Endothelial cell of umbilical vein (primary cell): ENCODE data around the gene MTMR6. TPM values are rescaled to one million over a fixed set of nuclear protein-coding genes. Genes with fewer than 3 reads are reported as not detected.

ENCODE experiments used
- BruUV-seq: library from RNA; stranded (reverse); fragments of 400-500 nt; replicated peaks from 2 replicates; lab custom pipeline; 2021; lab: Mats Ljungman, UMichigan
- CTCF ChIA-PET: fragments of 300-600, 350-600 bp; sonication (Branson Sonifier 250); formaldehyde crosslinking; loops from one replicate; lab custom pipeline; 2021; ENCODE audit warnings: antibody characterized with exemption, inconsistent platforms; lab: Charles Lee
- POLR2A ChIA-PET: fragments of 300-600, 350-600 bp; sonication (Branson Sonifier 250); formaldehyde crosslinking; loops from one replicate; lab custom pipeline; 2021; ENCODE audit warnings: antibody characterized with exemption, inconsistent platforms; lab: Charles Lee
- DNase-seq: peaks from one replicate; pipeline ENCODE4 v3.0.0-alpha.2; 2011; ENCODE audit warnings: low read depth, low spot score
- FAIRE-seq: peaks from 2 replicates; lab custom pipeline; 2011; peaks lifted over from hg19 to GRCh38; lab: Jason Lieb, UNC
- H2AFZ ChIP-seq: 2 replicates; pipeline ENCODE4 v1.6.0; 2012; ENCODE audit warnings: low read depth, low read length, control low read depth, inconsistent platforms
- H3K27ac ChIP-seq: 2 replicates; pipeline ENCODE4 v1.5.1; 2011; ENCODE audit warnings: low read depth, mild to moderate bottlenecking, control low read depth, low read length, moderate library complexity; ENCODE audit not compliant: insufficient read depth
- H3K27me3 ChIP-seq, 2 experiments: 2 replicates each; pipeline versions ENCODE4 v1.6.0 to v1.6.1; 2011; ENCODE audit warnings: low read length in 2 of 2, mixed read lengths in 1 of 2; ENCODE audit not compliant: control insufficient read depth in 2 of 2, insufficient read depth in 2 of 2
- H3K36me3 ChIP-seq, 2 experiments: 2 replicates in 1 of 2; 3 replicates in 1 of 2; pipeline ENCODE4 v1.5.1; 2011; ENCODE audit warnings: low read length in 2 of 2, mild to moderate bottlenecking in 1 of 2, moderate library complexity in 1 of 2; ENCODE audit not compliant: control insufficient read depth in 2 of 2, insufficient read depth in 2 of 2; ENCODE audit errors: extremely low read depth in 1 of 2
- H3K4me1 ChIP-seq: 3 replicates; pipeline ENCODE4 v1.5.1; 2011; ENCODE audit warnings: mild to moderate bottlenecking, low read length; ENCODE audit not compliant: control insufficient read depth, insufficient read depth; ENCODE audit errors: extremely low read depth
- H3K4me2 ChIP-seq: 2 replicates; pipeline ENCODE4 v1.6.1; 2011; ENCODE audit warnings: low read length, control low read depth, mixed read lengths; ENCODE audit not compliant: insufficient read depth
- H3K4me3 ChIP-seq, 3 experiments: fragments of 200-600 bp in 1 of 3; sonication (generic), shearing (Covaris generic) in 1 of 3; replicated peaks in 1 of 3; 2 replicates each; pipeline ENCODE4 v1.5.1; 2011 to 2016; ENCODE audit warnings: control low read depth in 3 of 3, low read length in 3 of 3, mild to moderate bottlenecking in 2 of 3, inconsistent platforms in 1 of 3, low read depth in 1 of 3, moderate library complexity in 1 of 3; ENCODE audit not compliant: insufficient read depth in 1 of 3
- H3K79me2 ChIP-seq: 2 replicates; pipeline ENCODE4 v1.6.0; 2012; ENCODE audit warnings: low read length, inconsistent platforms; ENCODE audit not compliant: control insufficient read depth, insufficient read depth
- H3K9ac ChIP-seq: replicated peaks from 2 replicates; pipeline ENCODE3; 2011; ENCODE audit warnings: low read length, control low read depth; ENCODE audit not compliant: insufficient read depth; ENCODE audit errors: extremely low read depth
- H3K9me1 ChIP-seq: replicated peaks from 3 replicates; pipeline ENCODE4 v1.6.0; 2011; ENCODE audit warnings: mild to moderate bottlenecking, low read length; ENCODE audit not compliant: control insufficient read depth, insufficient read depth; ENCODE audit errors: extremely low read depth
- H3K9me3 ChIP-seq: replicated peaks from 2 replicates; pipeline ENCODE4 v1.5.1; 2012; ENCODE audit warnings: low read length, inconsistent platforms; ENCODE audit not compliant: control insufficient read depth, insufficient read depth
- H4K20me1 ChIP-seq: replicated peaks from 2 replicates; pipeline ENCODE3; 2011; ENCODE audit warnings: mild to moderate bottlenecking, low read length; ENCODE audit not compliant: control insufficient read depth, insufficient read depth; ENCODE audit errors: extremely low read depth
- EZH2 ChIP-seq: IDR thresholded peaks from 2 replicates; pipeline ENCODE4 v1.6.1; 2012; ENCODE audit warnings: borderline replicate concordance, low read depth, mild to moderate bottlenecking, moderate library complexity, low read length, inconsistent platforms; ENCODE audit not compliant: severe bottlenecking
- FOS ChIP-seq: IDR thresholded peaks from 2 replicates; pipeline ENCODE4 v1.6.1; 2011; ENCODE audit warnings: mild to moderate bottlenecking, low read length, moderate library complexity, borderline replicate concordance; ENCODE audit not compliant: insufficient read depth
- GATA2 ChIP-seq: IDR thresholded peaks from 2 replicates; pipeline ENCODE4 v1.7.0; 2011; ENCODE audit warnings: low read depth, mild to moderate bottlenecking, moderate library complexity, mixed read lengths, low read length; ENCODE audit not compliant: insufficient read length, insufficient read depth
- JUN ChIP-seq: IDR thresholded peaks from 2 replicates; pipeline ENCODE4 v1.6.1; 2011; ENCODE audit warnings: borderline replicate concordance, low read depth; ENCODE audit not compliant: insufficient read length, insufficient read depth
- MYC ChIP-seq: IDR thresholded peaks from one replicate; pipeline ENCODE4 v1.6.1; 2011; ENCODE audit warnings: mild to moderate bottlenecking, low read depth, low read length
- POLR2A ChIP-seq: IDR thresholded peaks from 2 replicates; pipeline ENCODE4 v1.6.1; 2012; ENCODE audit warnings: low read depth, mild to moderate bottlenecking, control low read depth, low read length
- POLR2AphosphoS5 ChIP-seq: IDR thresholded peaks from 2 replicates; pipeline ENCODE4 v1.6.1; 2012; ENCODE audit warnings: low read depth, mild to moderate bottlenecking, control low read depth, low read length, moderate library complexity; ENCODE audit not compliant: insufficient read depth
- dilution Hi-C: fragments of 300-500 bp; cut with MboI; formaldehyde crosslinking; loops from one replicate; pipeline ENCODE4 v1.15.0; 2019; ENCODE audit warnings: low sequenced_read_pairs; ENCODE audit not compliant: extremely low pct_ligation_motif_present
- intact Hi-C: fragments of 100-400 bp; cut with micrococcal nuclease; formaldehyde crosslinking; loops from one replicate; pipeline ENCODE4 v1.10.0; 2022
- polyA plus RNA-seq, 4 experiments: library from polyadenylated mRNA; depleted of rRNA in 3 of 4; stranded (reverse) in 3 of 4; unstranded in 1 of 4; fragments of >200 nt; gene quantifications; 2 replicates each; pipeline versions ENCODE4 v1.2.1 to v1.2.3, GENCODE V29; 2011 to 2012; ENCODE audit warnings: missing spikeins in 1 of 4
- total RNA-seq: library from RNA; stranded (reverse); gene quantifications from 2 replicates; pipeline ENCODE4 v1.2.3, GENCODE V29; 2021
- TF ChIP-seq, protein P1 (sequence below), 2 donors: IDR thresholded peaks; 1 replicate in 1 of 2; 2 replicates in 1 of 2; pipeline ENCODE4 v1.5.1; 2011; ENCODE audit warnings: low read length in 2 of 2, mild to moderate bottlenecking in 2 of 2, moderate library complexity in 2 of 2, control low read depth in 1 of 2, inconsistent platforms in 1 of 2, low read depth in 1 of 2; ENCODE audit not compliant: insufficient read depth in 1 of 2; ENCODE audit errors: extremely low read depth in 1 of 2
- TF ChIP-seq, protein P2 (sequence below): IDR thresholded peaks from 2 replicates; pipeline ENCODE4 v1.6.1; 2011; ENCODE audit not compliant: insufficient read depth, insufficient read length

Gene MTMR6
- total and polyA plus RNA-seq, 2 donors (not counting 3 experiments of a cell fraction or from before 2014, with no cell fraction given), result 10.2 to 20.9 TPM

DNA sequence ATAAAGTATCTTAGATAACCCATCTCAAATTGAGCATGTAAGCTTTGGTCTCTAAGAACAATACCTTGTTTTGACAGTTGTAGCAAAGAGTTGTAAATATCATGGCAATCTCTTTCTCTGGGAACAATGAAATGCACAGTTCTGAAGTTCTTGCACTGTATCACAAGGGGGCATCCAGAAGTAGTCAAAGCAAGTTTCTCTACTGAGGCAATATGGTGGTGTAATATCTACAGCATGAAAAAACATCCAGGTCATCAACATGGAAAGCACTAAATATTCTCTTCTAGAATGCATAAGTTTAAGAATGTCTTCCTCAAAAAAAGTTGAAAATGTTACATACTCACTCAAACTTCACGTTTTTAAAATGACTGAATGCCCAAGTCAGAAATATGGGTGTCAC lies 19.6 kb downstream of the MTMR6 start:
- Histone ChIP-seq H4K20me1 (no peaks in the 10 kb centered on the region), H3K79me2 (peaks cover 32% of the 10 kb centered on the region), H3K9me3 (no peaks in the 10 kb centered on the region), H3K4me2 (no peak overlapping the region), H3K9me1 (no peaks in the 10 kb centered on the region), H3K27me3 (no peaks in the 10 kb centered on the region), H3K9ac (no peak overlapping the region), H3K27ac (no peak overlapping the region), H3K4me1 (no peaks in the 10 kb centered on the region), H2AFZ (no peak overlapping the region), H3K4me3 (no peak overlapping the region), H3K36me3 (peaks cover 6 to 9% of the 10 kb centered on the region in 2 experiments)
- intact Hi-C loops, result loop anchor here (1.0 kb wide), 1 partner anchor 20 kb away; the partner anchor contains the start of gene MTMR6
- CTCF ChIA-PET, result no interaction called here
- POLR2A ChIA-PET, result no interaction called here
- dilution Hi-C loops, result no loop called here
- no TSS peak for BruUV-seq
- DNase-seq, result peak; percentile 9
- TF ChIP-seq, protein P1, sequence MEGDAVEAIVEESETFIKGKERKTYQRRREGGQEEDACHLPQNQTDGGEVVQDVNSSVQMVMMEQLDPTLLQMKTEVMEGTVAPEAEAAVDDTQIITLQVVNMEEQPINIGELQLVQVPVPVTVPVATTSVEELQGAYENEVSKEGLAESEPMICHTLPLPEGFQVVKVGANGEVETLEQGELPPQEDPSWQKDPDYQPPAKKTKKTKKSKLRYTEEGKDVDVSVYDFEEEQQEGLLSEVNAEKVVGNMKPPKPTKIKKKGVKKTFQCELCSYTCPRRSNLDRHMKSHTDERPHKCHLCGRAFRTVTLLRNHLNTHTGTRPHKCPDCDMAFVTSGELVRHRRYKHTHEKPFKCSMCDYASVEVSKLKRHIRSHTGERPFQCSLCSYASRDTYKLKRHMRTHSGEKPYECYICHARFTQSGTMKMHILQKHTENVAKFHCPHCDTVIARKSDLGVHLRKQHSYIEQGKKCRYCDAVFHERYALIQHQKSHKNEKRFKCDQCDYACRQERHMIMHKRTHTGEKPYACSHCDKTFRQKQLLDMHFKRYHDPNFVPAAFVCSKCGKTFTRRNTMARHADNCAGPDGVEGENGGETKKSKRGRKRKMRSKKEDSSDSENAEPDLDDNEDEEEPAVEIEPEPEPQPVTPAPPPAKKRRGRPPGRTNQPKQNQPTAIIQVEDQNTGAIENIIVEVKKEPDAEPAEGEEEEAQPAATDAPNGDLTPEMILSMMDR (IDR thresholded peaks at IDR 0.05; ENCODE audit: extremely low read depth in 1 of 2, insufficient read depth in 1 of 2, low read depth in 1 of 2, low read length in 2 of 2), result no peak
- no peak for TF ChIP-seq MYC
- FAIRE-seq, result no peak

- TF ChIP-seq POLR2AphosphoS5 (no peak), FOS (no peak), GATA2 (no peak), EZH2 (no peak), JUN (no peak), MYC (no peak), POLR2A (no peak)
- TF ChIP-seq, protein P1 (IDR thresholded peaks at IDR 0.05; ENCODE audit: extremely low read depth in 1 of 2, insufficient read depth in 1 of 2, low read depth in 1 of 2, low read length in 2 of 2), result no peak
- TF ChIP-seq, protein P2, sequence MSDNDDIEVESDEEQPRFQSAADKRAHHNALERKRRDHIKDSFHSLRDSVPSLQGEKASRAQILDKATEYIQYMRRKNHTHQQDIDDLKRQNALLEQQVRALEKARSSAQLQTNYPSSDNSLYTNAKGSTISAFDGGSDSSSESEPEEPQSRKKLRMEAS, result no peak
- no peak overlapping the region for H3K4me2 ChIP-seq
- no peak overlapping the region for H3K4me3 ChIP-seq
- no TSS peak for BruUV-seq
- dilution Hi-C loops (no loop called here), intact Hi-C loops (loop anchor here (1.0 kb wide), 1 partner anchor 21 kb away; the partner anchor contains the start of gene MTMR6)
- ChIA-PET CTCF (no interaction called here), POLR2A (no interaction called here)
- no peaks in the 10 kb centered on the region for H4K20me1 ChIP-seq
- no peak overlapping the region for H3K9ac ChIP-seq
- no peaks in the 10 kb centered on the region for H3K27me3 ChIP-seq
- FAIRE-seq (no peak), DNase-seq (no peak)
- peaks cover 6 to 9% of the 10 kb centered on the region in 2 experiments for H3K36me3 ChIP-seq
- H3K79me2 ChIP-seq, result peaks cover 29% of the 10 kb centered on the region
- H3K9me1 ChIP-seq, result no peaks in the 10 kb centered on the region
- no peak overlapping the region for H3K27ac ChIP-seq
- no peak overlapping the region for H2AFZ ChIP-seq
- no peaks in the 10 kb centered on the region for H3K9me3 ChIP-seq
- no peaks in the 10 kb centered on the region for H3K4me1 ChIP-seq
Measured at GRCh38 chr13:25266706-25267105, 20.6 kb downstream of the MTMR6 start.
